22Rv1 (cell line): ENCODE data around the gene RBKS.
"Not testable (repeated sequence)": the region's sequence is repeated elsewhere in the genome, so short reads cannot be mapped to it uniquely, and the experiment has no call there.

Experiments used
- ZFX ChIP-seq: fragments of 450-650 bp; IDR thresholded peaks from 2 replicates; pipeline ENCODE4 v1.6.1; 2017; ENCODE audit warnings: antibody characterized with exemption, borderline replicate concordance
- TF ChIP-seq, protein P1 (sequence below): fragments of 450-650 bp; IDR thresholded peaks from 2 replicates; pipeline ENCODE4 v1.5.1; 2017; ENCODE audit warnings: mild to moderate bottlenecking

DNA sequence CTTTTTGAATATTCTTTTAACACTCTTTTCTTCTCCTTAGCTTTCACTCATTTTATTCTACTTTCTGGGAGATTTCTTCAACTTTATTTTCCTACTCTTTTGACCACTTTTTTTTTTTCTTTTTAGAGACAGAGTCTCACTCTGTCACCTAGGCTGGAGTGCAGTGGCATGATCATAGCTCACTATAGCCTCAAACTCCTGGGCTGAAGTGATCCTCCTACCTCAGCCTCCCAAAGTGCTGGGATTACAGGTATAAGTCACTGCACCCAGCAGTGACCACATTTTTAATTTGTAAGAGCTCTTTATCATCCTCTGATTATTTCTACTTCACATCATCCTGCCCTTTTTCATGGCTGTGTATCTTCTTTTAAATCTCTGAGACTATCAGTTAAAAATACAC is 144.7 kb downstream of the RBKS start:
- TF ChIP-seq, protein P1, sequence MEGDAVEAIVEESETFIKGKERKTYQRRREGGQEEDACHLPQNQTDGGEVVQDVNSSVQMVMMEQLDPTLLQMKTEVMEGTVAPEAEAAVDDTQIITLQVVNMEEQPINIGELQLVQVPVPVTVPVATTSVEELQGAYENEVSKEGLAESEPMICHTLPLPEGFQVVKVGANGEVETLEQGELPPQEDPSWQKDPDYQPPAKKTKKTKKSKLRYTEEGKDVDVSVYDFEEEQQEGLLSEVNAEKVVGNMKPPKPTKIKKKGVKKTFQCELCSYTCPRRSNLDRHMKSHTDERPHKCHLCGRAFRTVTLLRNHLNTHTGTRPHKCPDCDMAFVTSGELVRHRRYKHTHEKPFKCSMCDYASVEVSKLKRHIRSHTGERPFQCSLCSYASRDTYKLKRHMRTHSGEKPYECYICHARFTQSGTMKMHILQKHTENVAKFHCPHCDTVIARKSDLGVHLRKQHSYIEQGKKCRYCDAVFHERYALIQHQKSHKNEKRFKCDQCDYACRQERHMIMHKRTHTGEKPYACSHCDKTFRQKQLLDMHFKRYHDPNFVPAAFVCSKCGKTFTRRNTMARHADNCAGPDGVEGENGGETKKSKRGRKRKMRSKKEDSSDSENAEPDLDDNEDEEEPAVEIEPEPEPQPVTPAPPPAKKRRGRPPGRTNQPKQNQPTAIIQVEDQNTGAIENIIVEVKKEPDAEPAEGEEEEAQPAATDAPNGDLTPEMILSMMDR: not testable (repeated sequence)
- TF ChIP-seq ZFX: not testable (repeated sequence)
